HepG2 (cell line): ENCODE measurements around the gene GUK1. TPM values are rescaled to one million over a fixed set of nuclear protein-coding genes. Genes with fewer than 3 reads are reported as not detected.

Source experiments
- ATAC-seq: fragments of 200-7000 bp; cut with Tn5 transposase; 3 replicates; pipeline ENCODE4 v1.9.1; 2020; ENCODE audit warnings: mild to moderate bottlenecking, moderate library complexity
- Bru-seq: library from RNA; stranded (reverse); fragments of 400-500 nt; gene quantifications from one replicate; lab custom pipeline; 2021; lab: Mats Ljungman, UMichigan
- BruChase-seq, 2 experiments: library from RNA; stranded (reverse); fragments of 400-500 nt; gene quantifications; one replicate each; lab custom pipeline; 2021; lab: Mats Ljungman, UMichigan
- BruUV-seq: library from RNA; stranded (reverse); fragments of 400-500 nt; replicated peaks from 2 replicates; lab custom pipeline; 2021; lab: Mats Ljungman, UMichigan
- CTCF ChIA-PET: fragments of 300-600 bp; formaldehyde crosslinking; extraction: SDS; loops from one replicate; lab custom pipeline; 2021; ENCODE audit warnings: low total read pairs, inconsistent platforms, low intra/inter-chr PET ratio; lab: Yijun Ruan, JAX
- POLR2A ChIA-PET: fragments of 350-600 bp; sonication (Branson Sonifier 250); formaldehyde crosslinking; loops from one replicate; lab custom pipeline; 2020; ENCODE audit warnings: antibody characterized with exemption, inconsistent platforms; lab: Yijun Ruan, JAX
- DNase-seq: peaks from one replicate; pipeline ENCODE4 v3.0.0-alpha.2; 2015; ENCODE audit warnings: low spot score
- FAIRE-seq: peaks from 3 replicates; lab custom pipeline; 2011; peaks lifted over from hg19 to GRCh38; lab: Jason Lieb, UNC
- H2AFZ ChIP-seq: one replicate; pipeline ENCODE4 v1.6.1; 2011; ENCODE audit warnings: low read length, inconsistent platforms
- H3K27ac ChIP-seq: fragments of 300-600 bp; 3 replicates; pipeline ENCODE4 v1.8.0; 2011; ENCODE audit warnings: mixed run types, mild to moderate bottlenecking, mixed read lengths, low read length, inconsistent platforms; ENCODE audit not compliant: insufficient read depth; ENCODE audit errors: extremely low read length
- H3K27me3 ChIP-seq, 2 experiments: fragments of 200-600 bp in 1 of 2; 2 replicates in 1 of 2; 3 replicates in 1 of 2; pipeline versions ENCODE4 v1.6.0 to v1.8.0; 2011; ENCODE audit warnings: low read length in 2 of 2, mild to moderate bottlenecking in 2 of 2, moderate library complexity in 2 of 2, inconsistent platforms in 1 of 2; ENCODE audit not compliant: insufficient read depth in 2 of 2, control insufficient read depth in 1 of 2
- H3K36me3 ChIP-seq, 2 experiments: fragments of 200-600 bp in 1 of 2; replicated peaks in 1 of 2; 2 replicates in 1 of 2; 3 replicates in 1 of 2; pipeline versions ENCODE4 v1.5.1 to v1.8.0; 2011; ENCODE audit warnings: low read length in 2 of 2, inconsistent platforms in 1 of 2; ENCODE audit not compliant: insufficient read depth in 2 of 2, control insufficient read depth in 1 of 2
- H3K4me1 ChIP-seq: 2 replicates; pipeline ENCODE4 v1.5.1; 2012; ENCODE audit warnings: low read length, inconsistent platforms; ENCODE audit not compliant: insufficient read depth
- H3K4me2 ChIP-seq: 2 replicates; pipeline ENCODE4 v1.6.0; 2011; ENCODE audit warnings: low read depth, low read length, inconsistent platforms
- H3K4me3 ChIP-seq, 3 experiments: fragments of 200-600 bp in 1 of 3; sonication (generic), shearing (Covaris generic) in 1 of 3; replicated peaks in 1 of 3; 2 replicates each; pipeline ENCODE4 v1.5.1; 2011 to 2016; ENCODE audit warnings: low read length in 3 of 3, inconsistent platforms in 2 of 3, low read depth in 2 of 3, mild to moderate bottlenecking in 2 of 3, control low read depth in 1 of 3, mixed read lengths in 1 of 3; ENCODE audit not compliant: insufficient read depth in 1 of 3
- H3K79me2 ChIP-seq: one replicate; pipeline ENCODE4 v1.6.1; 2011; ENCODE audit warnings: low read length, inconsistent platforms; ENCODE audit not compliant: insufficient read depth
- H3K9ac ChIP-seq: 2 replicates; pipeline ENCODE4 v1.6.0; 2011; ENCODE audit warnings: mild to moderate bottlenecking, low read depth, low read length, inconsistent platforms; ENCODE audit not compliant: insufficient read depth
- H3K9me3 ChIP-seq: 2 replicates; pipeline ENCODE4 v1.5.1; 2012; ENCODE audit warnings: mild to moderate bottlenecking, low read length
- H4K20me1 ChIP-seq: 2 replicates; pipeline ENCODE4 v1.6.0; 2011; ENCODE audit warnings: inconsistent platforms, mild to moderate bottlenecking, low read length, moderate library complexity; ENCODE audit not compliant: insufficient read depth
- CEBPZ ChIP-seq: IDR thresholded peaks from 2 replicates; pipeline ENCODE4 v1.6.1; 2012; ENCODE audit warnings: low read length, improper control_type of control experiment
- MAZ ChIP-seq, 2 experiments: sonication (generic) in 1 of 2; formaldehyde crosslinking in 1 of 2; IDR thresholded peaks; 2 replicates each; pipeline versions ENCODE4 v1.5.0 to v1.6.1; 2012 to 2020; ENCODE audit warnings: low read depth in 2 of 2, mild to moderate bottlenecking in 2 of 2, borderline replicate concordance in 1 of 2, improper control_type of control experiment in 1 of 2, low read length in 1 of 2, missing genetic modification reagents in 1 of 2, moderate library complexity in 1 of 2
- PHF5A ChIP-seq: IDR thresholded peaks from one replicate; pipeline ENCODE4 v1.6.1; 2018; ENCODE audit warnings: low read depth, missing genetic modification reagents; ENCODE audit not compliant: unreplicated experiment
- SP2 ChIP-seq: sonication (generic); formaldehyde crosslinking; IDR thresholded peaks from 2 replicates; pipeline ENCODE4 v1.5.1; 2020; ENCODE audit warnings: mild to moderate bottlenecking, missing genetic modification reagents
- ZNF207 ChIP-seq: fragments of 450-650 bp; IDR thresholded peaks from 2 replicates; pipeline ENCODE4 v1.6.1; 2016; ENCODE audit warnings: antibody characterized with exemption, borderline replicate concordance
- ZNF225 ChIP-seq: sonication (generic); formaldehyde crosslinking; IDR thresholded peaks from 2 replicates; pipeline ENCODE4 v1.4.0; 2020; ENCODE audit warnings: mild to moderate bottlenecking, missing genetic modification reagents
- ZNF235 ChIP-seq: sonication (generic); formaldehyde crosslinking; IDR thresholded peaks from 2 replicates; pipeline ENCODE4 v1.8.1; 2023; ENCODE audit warnings: mild to moderate bottlenecking, missing genetic modification reagents, borderline replicate concordance
- ZNF747 ChIP-seq: sonication (generic); formaldehyde crosslinking; IDR thresholded peaks from 2 replicates; pipeline ENCODE4 v1.8.1; 2023; ENCODE audit warnings: missing genetic modification reagents, mild to moderate bottlenecking, borderline replicate concordance
- ZNF776 ChIP-seq: sonication (generic); formaldehyde crosslinking; IDR thresholded peaks from 2 replicates; pipeline ENCODE4 v1.4.0; 2020; ENCODE audit warnings: mild to moderate bottlenecking, missing genetic modification reagents
- WGBS: methylation state at CpG from one replicate; pipeline ENCODE4 v1.1.6; 2017; ENCODE audit warnings: low lambda C conversion rate; 5-methylcytosine and 5-hydroxymethylcytosine counted together
- in situ Hi-C: cut with HindIII; loops from 2 replicates; pipeline ENCODE4 v1.10.0; 2017; ENCODE audit warnings: low pct_unique_long_range_greater_than_20kb; ENCODE audit not compliant: extremely low pct_ligation_motif_present
- intact Hi-C: fragments of 100-400 bp; cut with micrococcal nuclease; formaldehyde crosslinking; loops from one replicate; pipeline ENCODE4 v1.10.0; 2022; ENCODE audit not compliant: unreplicated experiment
- long read RNA-seq, 2 experiments: library from RNA in 1 of 2; library from polyadenylated mRNA in 1 of 2; stranded (forward) in 1 of 2; unstranded in 1 of 2; transcript quantifications; one replicate each; pipeline ENCODE4 v2.0.0, GENCODE V29; 2019 to 2022
- polyA minus RNA-seq, 3 experiments: library from RNA; depleted of rRNA, polyadenylated mRNA; stranded (reverse); fragments of >200 nt; gene quantifications; 2 replicates each; pipeline ENCODE4 v1.2.3, GENCODE V29; 2011; ENCODE audit warnings: low replicate concordance in 1 of 3
- polyA plus RNA-seq, 8 experiments: library from polyadenylated mRNA; depleted of rRNA in 3 of 8; stranded (reverse) in 7 of 8; unstranded in 1 of 8; fragments of >200 nt; fragmentation: Illumina TruSeq in 4 of 8; extraction: Trizol in 4 of 8; gene quantifications; 2 replicates each; pipeline versions ENCODE4 v1.2.1 to v1.2.3, GENCODE V29; 2011 to 2016; ENCODE audit warnings: low read depth in 4 of 8, missing spikeins in 1 of 8, mixed read lengths in 1 of 8; ENCODE audit not compliant: insufficient read depth in 1 of 8
- total RNA-seq, 5 experiments: library from RNA; depleted of rRNA; stranded (reverse); fragments of >200 nt; fragmentation: Illumina TruSeq; extraction: Trizol; gene quantifications; 2 replicates each; pipeline ENCODE4 v1.2.3, GENCODE V29; 2016; ENCODE audit warnings: low read depth in 1 of 5

Gene GUK1
- total RNA-seq (2016; rRNA removed; fragmentation: Illumina TruSeq; extraction: Trizol) (82.7 and 116 TPM in 2 replicates), polyA plus RNA-seq (2011; rRNA removed) (154 and 205 TPM in 2 replicates), polyA minus RNA-seq (2011; rRNA and poly(A)+ RNA removed; ENCODE audit: low replicate concordance) (81.2 and 86.5 TPM in 2 replicates), Bru-seq, nascent RNA (percentile 64 among the genes with signal in this experiment), BruChase-seq, experiment 1, labeled RNA remaining after a 6-hour chase (percentile 82 among the genes with signal in this experiment), BruChase-seq, experiment 2, labeled RNA remaining after a 2-hour chase (percentile 76 among the genes with signal in this experiment)
- 772 and 776 TPM in 2 replicates for total RNA-seq (2016; cell fraction: cytosol; rRNA removed; fragmentation: Illumina TruSeq; extraction: Trizol; ENCODE audit: low read depth)
- total RNA-seq (2016; cell fraction: insoluble cytoplasmic fraction; rRNA removed; fragmentation: Illumina TruSeq; extraction: Trizol) = 78.9 and 120 TPM in 2 replicates
- total RNA-seq (2016; cell fraction: membrane; rRNA removed; fragmentation: Illumina TruSeq; extraction: Trizol) = 448 and 476 TPM in 2 replicates
- 51.4 and 56.9 TPM in 2 replicates for total RNA-seq (2016; cell fraction: nucleus; rRNA removed; fragmentation: Illumina TruSeq; extraction: Trizol)
- 228 and 301 TPM in 2 replicates for polyA plus RNA-seq (2011; cell fraction: cytosol; rRNA removed)
- polyA plus RNA-seq (2011; cell fraction: nucleus; rRNA removed) = 387 and 492 TPM in 2 replicates
- polyA plus RNA-seq (2012) = 58.4 and 85.4 TPM in 2 replicates
- 764 and 775 TPM in 2 replicates for polyA plus RNA-seq (2016; cell fraction: cytosol; fragmentation: Illumina TruSeq; extraction: Trizol; ENCODE audit: low read depth)
- polyA plus RNA-seq (2016; cell fraction: insoluble cytoplasmic fraction; fragmentation: Illumina TruSeq; extraction: Trizol; ENCODE audit: low read depth) = 78.9 and 87.4 TPM in 2 replicates
- 402 and 423 TPM in 2 replicates for polyA plus RNA-seq (2016; cell fraction: membrane; fragmentation: Illumina TruSeq; extraction: Trizol; ENCODE audit: low read depth)
- polyA plus RNA-seq (2016; cell fraction: nucleus; fragmentation: Illumina TruSeq; extraction: Trizol; ENCODE audit: insufficient read depth, low read depth) = 119 and 120 TPM in 2 replicates
- 31.2 and 41.7 TPM in 2 replicates for polyA minus RNA-seq (2011; cell fraction: cytosol; rRNA and poly(A)+ RNA removed)
- 52.1 and 60.5 TPM in 2 replicates for polyA minus RNA-seq (2011; cell fraction: nucleus; rRNA and poly(A)+ RNA removed)
- long read RNA-seq, experiment 1, transcript GUK1-201 (9 exons, 1,084 nt) = minor isoform, 32 of 257 reads
- long read RNA-seq, experiment 1, transcript GUK1-208 (7 exons, 842 nt) = minor isoform, 17 of 257 reads
- long read RNA-seq, experiment 1, transcript GUK1-202 (7 exons, 940 nt) = minor isoform, 9 of 257 reads
- long read RNA-seq, experiment 1, transcript GUK1-210 (8 exons, 990 nt) = major isoform, 152 of 257 reads
- long read RNA-seq, experiment 1, partial matches to known transcripts = 6 of 257 reads
- long read RNA-seq, experiment 1, other reads (novel, unspliced or antisense) = 36 of 257 reads
- long read RNA-seq, experiment 2, transcript GUK1-201 (9 exons, 1,084 nt) = minor isoform, 15 of 212 reads
- long read RNA-seq, experiment 2, transcript GUK1-208 (7 exons, 842 nt) = minor isoform, 15 of 212 reads
- long read RNA-seq, experiment 2, transcript GUK1-210 (8 exons, 990 nt) = major isoform, 124 of 212 reads
- long read RNA-seq, experiment 2, transcript GUK1-202 (7 exons, 940 nt) = minor isoform, 9 of 212 reads
- long read RNA-seq, experiment 2, partial matches to known transcripts = 7 of 212 reads
- long read RNA-seq, experiment 2, other reads (novel, unspliced or antisense) = 38 of 212 reads

- in situ Hi-C loops = loop anchor here (5.0 kb wide), 1 partner anchor 37 kb away; no protein-coding TSS in a partner anchor
- TSS peak; percentile 81 for BruUV-seq
- TF ChIP-seq ZNF207 (no peak), CEBPZ (no peak), MAZ (IDR thresholded peaks at IDR 0.05; ENCODE audit: borderline replicate concordance, low read depth, low read length) (peak; percentile 82), MAZ (CRISPR knock-in tag; IDR thresholded peaks at IDR 0.05; ENCODE audit: low read depth) (peak; percentile 97), ZNF776 (CRISPR knock-in tag) (peak; percentile 91), ZNF235 (CRISPR knock-in tag) (peak; percentile 53; the same call in 1 of the 2 replicates), PHF5A (CRISPR knock-in tag) (no peak), ZNF747 (CRISPR knock-in tag) (peak; percentile 75; the same call in 1 of the 2 replicates), SP2 (CRISPR knock-in tag) (peak; percentile 80), ZNF225 (CRISPR knock-in tag) (no peak; the same call in 1 of the 2 replicates)
Observed at GRCh38 chr1:228139931-228140723, at the start of gene GUK1. Gene GUK1 (plus strand): TSS chr1:228140279. CDS start chr1:228140303, 24 bp downstream.

More at GRCh38 chr1:228139931-228140723, at the start of gene GUK1:
- peak within 1 kb of the TSS; percentile 95 for H3K4me2 ChIP-seq
- intact Hi-C loops = loop anchor here (1.0 to 2.0 kb wide), 3 partner anchors 9 to 29 kb away; no protein-coding TSS in a partner anchor
- peaks cover 42% of the 10 kb centered on the region for H3K4me1 ChIP-seq
- POLR2A ChIA-PET = interaction anchor here (1.3 to 5.6 kb wide), 3 partner anchors 10 to 25 kb away, joined by 11 to 38 read pairs (median 11); partner anchors contain the start of genes GJC2 and IBA57
- peaks cover under 1 to 2% of the 10 kb centered on the region in 2 experiments; a peak in 3 of 5 replicates for H3K36me3 ChIP-seq
- H2AFZ ChIP-seq = peak within 1 kb of the TSS; percentile 62
- peaks cover 46% of the 10 kb centered on the region for H3K79me2 ChIP-seq
- FAIRE-seq = peak; percentile 86
- H3K4me3 ChIP-seq = peak within 1 kb of the TSS; percentile 94 to 98 (median 96)
- CTCF ChIA-PET = interaction anchor here (0.7 kb wide), 1 partner anchor 25 kb away, joined by 3 read pairs; the partner anchor contains the start of gene IBA57
- WGBS = under 1% methylated on average over 18 of the region's 95 CpGs
- peak; percentile 90 for ATAC-seq
- no peaks in the 10 kb centered on the region; a peak in 1 of 5 replicates for H3K27me3 ChIP-seq
- no peaks in the 10 kb centered on the region for H3K9me3 ChIP-seq
- DNase-seq = peak; percentile 96
- peak within 1 kb of the TSS; percentile 97 for H3K9ac ChIP-seq
- peaks cover 17% of the 10 kb centered on the region; the same call in 1 of the 2 replicates for H4K20me1 ChIP-seq
- H3K27ac ChIP-seq = peak within 1 kb of the TSS; percentile 75
